Peyer's patch (tissue), 4 donors: ENCODE data around the gene PEX10.

ENCODE experiments used
- POLR2A ChIP-seq, 2 donors: fragments of 450-650 bp; IDR thresholded peaks; one replicate each; pipeline ENCODE4 v1.5.1; 2017; ENCODE audit warnings: antibody characterized with exemption in 2 of 2, mild to moderate bottlenecking in 2 of 2, moderate library complexity in 2 of 2
- TF ChIP-seq, protein P1 (sequence below), 6 experiments: fragments of 450-650 bp in 4 of 6; fragments of 200-600 bp in 2 of 6; sonication (generic) in 1 of 6; IDR thresholded peaks; one replicate each; pipeline ENCODE4 v1.5.1; 2017 to 2019; ENCODE audit warnings: antibody characterized with exemption in 6 of 6, mild to moderate bottlenecking in 3 of 6, moderate library complexity in 1 of 6

- TF ChIP-seq, protein P1, sequence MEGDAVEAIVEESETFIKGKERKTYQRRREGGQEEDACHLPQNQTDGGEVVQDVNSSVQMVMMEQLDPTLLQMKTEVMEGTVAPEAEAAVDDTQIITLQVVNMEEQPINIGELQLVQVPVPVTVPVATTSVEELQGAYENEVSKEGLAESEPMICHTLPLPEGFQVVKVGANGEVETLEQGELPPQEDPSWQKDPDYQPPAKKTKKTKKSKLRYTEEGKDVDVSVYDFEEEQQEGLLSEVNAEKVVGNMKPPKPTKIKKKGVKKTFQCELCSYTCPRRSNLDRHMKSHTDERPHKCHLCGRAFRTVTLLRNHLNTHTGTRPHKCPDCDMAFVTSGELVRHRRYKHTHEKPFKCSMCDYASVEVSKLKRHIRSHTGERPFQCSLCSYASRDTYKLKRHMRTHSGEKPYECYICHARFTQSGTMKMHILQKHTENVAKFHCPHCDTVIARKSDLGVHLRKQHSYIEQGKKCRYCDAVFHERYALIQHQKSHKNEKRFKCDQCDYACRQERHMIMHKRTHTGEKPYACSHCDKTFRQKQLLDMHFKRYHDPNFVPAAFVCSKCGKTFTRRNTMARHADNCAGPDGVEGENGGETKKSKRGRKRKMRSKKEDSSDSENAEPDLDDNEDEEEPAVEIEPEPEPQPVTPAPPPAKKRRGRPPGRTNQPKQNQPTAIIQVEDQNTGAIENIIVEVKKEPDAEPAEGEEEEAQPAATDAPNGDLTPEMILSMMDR (IDR thresholded peaks at IDR 0.05) = no peak
- no peak for TF ChIP-seq POLR2A (IDR thresholded peaks at IDR 0.05)
These were observed 37.9 kb downstream of the PEX10 start for GRCh38 chr1:2374252-2375155.
